A673 (cell line): ENCODE results near the gene TBC1D9B. TPM values are rescaled to one million over a fixed set of nuclear protein-coding genes. Genes with fewer than 3 reads are reported as not detected.

Experiments
- BruUV-seq: library from RNA; stranded (reverse); fragments of 400-500 nt; replicated peaks from 2 replicates; lab custom pipeline; 2021; lab: Mats Ljungman, UMichigan
- CTCF ChIA-PET: fragments of 300-600 bp; sonication (Branson Sonifier 250); formaldehyde crosslinking; loops from one replicate; lab custom pipeline; 2022; ENCODE audit warnings: antibody characterized with exemption; lab: Charles Lee
- POLR2A ChIA-PET: fragments of 300-600 bp; sonication (Branson Sonifier 250); formaldehyde crosslinking; loops from one replicate; lab custom pipeline; 2022; ENCODE audit warnings: antibody characterized with exemption; ENCODE audit not compliant: low non-redundant PET; lab: Charles Lee
- DNase-seq: peaks from one replicate; pipeline ENCODE4 v3.0.0-alpha.2; 2015; ENCODE audit warnings: low spot score
- H3K27ac ChIP-seq: fragments of 200-600 bp; sonication (generic); 2 replicates; pipeline ENCODE4 v1.5.1; 2016; ENCODE audit warnings: mixed run types, low read depth, mild to moderate bottlenecking, mixed read lengths, antibody characterized with exemption, low read length; ENCODE audit not compliant: poor library complexity, severe bottlenecking
- H3K27me3 ChIP-seq: fragments of 200-600 bp; sonication (generic); replicated peaks from 2 replicates; pipeline ENCODE4 v1.6.1; 2017; ENCODE audit warnings: mixed run types, low read depth, mild to moderate bottlenecking, mixed read lengths, antibody characterized with exemption, low read length; ENCODE audit not compliant: insufficient read depth, poor library complexity
- H3K36me3 ChIP-seq: fragments of 200-600 bp; sonication (generic); 2 replicates; pipeline ENCODE4 v1.6.1; 2016; ENCODE audit warnings: mixed run types, mild to moderate bottlenecking, mixed read lengths, antibody characterized with exemption, low read length; ENCODE audit not compliant: insufficient read depth, poor library complexity, severe bottlenecking
- H3K4me1 ChIP-seq: fragments of 200-600 bp; sonication (generic); 2 replicates; pipeline ENCODE4 v1.6.1; 2017; ENCODE audit warnings: mixed run types, mild to moderate bottlenecking, mixed read lengths, antibody characterized with exemption, low read length; ENCODE audit not compliant: insufficient read depth, poor library complexity, severe bottlenecking
- H3K4me3 ChIP-seq: fragments of 200-600 bp; sonication (generic); 2 replicates; pipeline ENCODE4 v1.5.1; 2016; ENCODE audit warnings: low read depth, mixed run types, mild to moderate bottlenecking, mixed read lengths, low read length; ENCODE audit not compliant: poor library complexity, severe bottlenecking
- H3K9me3 ChIP-seq: fragments of 200-600 bp; sonication (generic); 2 replicates; pipeline ENCODE4 v1.6.1; 2016; ENCODE audit warnings: mixed run types, low read depth, mild to moderate bottlenecking, mixed read lengths, antibody characterized with exemption, low read length; ENCODE audit not compliant: poor library complexity, severe bottlenecking
- CTCF ChIP-seq: fragments of 300-800, 200-600 bp; sonication (generic); conservative IDR thresholded peaks from 2 replicates; pipeline ENCODE4 v1.5.1; 2017; ENCODE audit warnings: low read depth, mild to moderate bottlenecking, antibody characterized with exemption, low read length, moderate library complexity, mixed read lengths
- EZH2 ChIP-seq: fragments of 200-600 bp; sonication (generic); IDR thresholded peaks from 2 replicates; pipeline ENCODE4 v1.6.1; 2017; ENCODE audit warnings: borderline replicate concordance, low read depth, mild to moderate bottlenecking, mixed read lengths, antibody characterized with exemption, low read length; ENCODE audit not compliant: poor library complexity, severe bottlenecking
- intact Hi-C: fragments of 100-400 bp; cut with micrococcal nuclease; formaldehyde crosslinking; loops from one replicate; pipeline ENCODE4 v1.10.0; 2022; ENCODE audit not compliant: unreplicated experiment
- total RNA-seq: library from RNA; stranded (reverse); gene quantifications from 2 replicates; pipeline ENCODE4 v1.2.3, GENCODE V29; 2021

Gene TBC1D9B
- total RNA-seq, 1 experiment from 2014 or later: 68.2 TPM

GRCh38 chr5:179828756-179829421 is 78.8 kb downstream of the TBC1D9B start:
- H3K27ac ChIP-seq: no peak overlapping the region
- no peak for DNase-seq
- BruUV-seq: no TSS peak
- POLR2A ChIA-PET: no interaction called here
- H3K36me3 ChIP-seq: peaks cover 65% of the 10 kb centered on the region
- no peaks in the 10 kb centered on the region for H3K4me1 ChIP-seq
- CTCF ChIA-PET: no interaction called here
- no peak for TF ChIP-seq CTCF
- no peaks in the 10 kb centered on the region for H3K9me3 ChIP-seq
- H3K4me3 ChIP-seq: no peak overlapping the region
- intact Hi-C loops: no loop called here
- H3K27me3 ChIP-seq: no peaks in the 10 kb centered on the region

- CTCF ChIA-PET: no interaction called here
- H3K36me3 ChIP-seq: peaks cover 62% of the 10 kb centered on the region
- no peak for TF ChIP-seq EZH2
- no peak for TF ChIP-seq CTCF
Measured at GRCh38 chr5:179827680-179828079, 80.0 kb downstream of the TBC1D9B start.

GRCh38 chr5:179825655-179826182 is 82.0 kb downstream of the TBC1D9B start:
- no peak overlapping the region for H3K27ac ChIP-seq
- CTCF ChIA-PET: no interaction called here
- TF ChIP-seq CTCF (no peak), EZH2 (no peak)

More at GRCh38 chr5:179827680-179828079, 80.0 kb downstream of the TBC1D9B start:
- Histone ChIP-seq H3K9me3 (no peaks in the 10 kb centered on the region), H3K4me3 (no peak overlapping the region), H3K27ac (no peak overlapping the region), H3K27me3 (no peaks in the 10 kb centered on the region), H3K4me1 (no peaks in the 10 kb centered on the region)
- POLR2A ChIA-PET: no interaction called here
- peak; percentile 33 for DNase-seq
- intact Hi-C loops: no loop called here
- BruUV-seq: no TSS peak

More at GRCh38 chr5:179825655-179826182, 82.0 kb downstream of the TBC1D9B start:
- H3K4me1 ChIP-seq: peaks cover 7% of the 10 kb centered on the region
- intact Hi-C loops: no loop called here
- no peak for DNase-seq
- H3K9me3 ChIP-seq: no peaks in the 10 kb centered on the region
- POLR2A ChIA-PET: no interaction called here
- H3K36me3 ChIP-seq: peaks cover 54% of the 10 kb centered on the region
- no TSS peak for BruUV-seq
- no peak overlapping the region for H3K4me3 ChIP-seq
- H3K27me3 ChIP-seq: no peaks in the 10 kb centered on the region
